WTC11 (cell line): ENCODE measurements around the gene DGUOK. TPM values are rescaled to one million over a fixed set of nuclear protein-coding genes. Genes with fewer than 3 reads are reported as not detected.

Source experiments
- ATAC-seq: fragments of 200-7000 bp; cut with Tn5 transposase; 2 replicates; pipeline ENCODE4 v1.10.0; 2021; ENCODE audit warnings: mild to moderate bottlenecking, moderate library complexity
- CTCF ChIA-PET: fragments of 300-600 bp; sonication (Branson Sonifier 250); formaldehyde crosslinking; loops from one replicate; lab custom pipeline; 2021; ENCODE audit warnings: antibody characterized with exemption; lab: Charles Lee
- POLR2A ChIA-PET: fragments of 350-600 bp; sonication (Branson Sonifier 250); formaldehyde crosslinking; loops from one replicate; lab custom pipeline; 2021; ENCODE audit warnings: antibody characterized with exemption; lab: Charles Lee
- DNase-seq: peaks from one replicate; pipeline ENCODE4 v3.0.0; 2021; ENCODE audit warnings: low spot score
- H3K27ac Mint-ChIP-seq: 2 replicates; pipeline ENCODE4 v1.8.0; 2021; ENCODE audit warnings: mixed read lengths
- H3K27me3 Mint-ChIP-seq: 2 replicates; pipeline ENCODE4 v1.8.0; 2021; ENCODE audit warnings: low read depth, mild to moderate bottlenecking, moderate library complexity, mixed read lengths
- H3K36me3 Mint-ChIP-seq: 2 replicates; pipeline ENCODE4 v1.8.0; 2021; ENCODE audit warnings: mixed read lengths
- H3K4me1 Mint-ChIP-seq: 2 replicates; pipeline ENCODE4 v1.8.0; 2022; ENCODE audit warnings: mixed read lengths
- H3K4me3 Mint-ChIP-seq: 2 replicates; pipeline ENCODE4 v1.8.0; 2021; ENCODE audit warnings: mild to moderate bottlenecking, moderate library complexity, mixed read lengths
- H3K9me3 Mint-ChIP-seq: 2 replicates; pipeline ENCODE4 v1.8.0; 2021; ENCODE audit warnings: mixed read lengths
- EMX1 ChIP-seq: fragments of 250-450 bp; sonication (Bioruptor Pico); IDR thresholded peaks from 2 replicates; pipeline ENCODE4 v1.8.0; 2021; ENCODE audit warnings: mild to moderate bottlenecking
- FOXJ3 ChIP-seq: sonication (generic); formaldehyde crosslinking; IDR thresholded peaks from 2 replicates; pipeline ENCODE4 v1.9.0; 2021; ENCODE audit warnings: missing genetic modification reagents, mild to moderate bottlenecking, borderline replicate concordance
- HMGA2 ChIP-seq: fragments of 250-450 bp; sonication (Bioruptor Pico); IDR thresholded peaks from 2 replicates; pipeline ENCODE4 v1.4.0; 2021; ENCODE audit warnings: mild to moderate bottlenecking, moderate library complexity
- IRF2 ChIP-seq: sonication (generic); formaldehyde crosslinking; IDR thresholded peaks from 2 replicates; pipeline ENCODE4 v1.8.0; 2022; ENCODE audit warnings: low read depth, missing genetic modification reagents, borderline replicate concordance
- PRDM15 ChIP-seq: sonication (generic); formaldehyde crosslinking; IDR thresholded peaks from 2 replicates; pipeline ENCODE4 v1.8.0; 2022; ENCODE audit warnings: missing genetic modification reagents
- RELA ChIP-seq: sonication (generic); formaldehyde crosslinking; IDR thresholded peaks from 2 replicates; pipeline ENCODE4 v1.8.1; 2022; ENCODE audit warnings: missing genetic modification reagents, mild to moderate bottlenecking, borderline replicate concordance
- RORB ChIP-seq: fragments of 250-450 bp; sonication (Bioruptor Pico); IDR thresholded peaks from 2 replicates; pipeline ENCODE4 v1.9.0; 2021; ENCODE audit warnings: mild to moderate bottlenecking
- SMAD4 ChIP-seq: sonication (generic); formaldehyde crosslinking; IDR thresholded peaks from 2 replicates; pipeline ENCODE4 v1.8.0; 2022; ENCODE audit warnings: mild to moderate bottlenecking, missing genetic modification reagents
- ZNF423 ChIP-seq: fragments of 250-450 bp; sonication (Bioruptor Pico); IDR thresholded peaks from 2 replicates; pipeline ENCODE4 v2.1.2; 2022; ENCODE audit warnings: mild to moderate bottlenecking, moderate library complexity
- ZNF671 ChIP-seq: fragments of 250-450 bp; sonication (Bioruptor Pico); IDR thresholded peaks from 2 replicates; pipeline ENCODE4 v1.8.0; 2021; ENCODE audit warnings: mild to moderate bottlenecking
- total RNA-seq: library from RNA; stranded (reverse); gene quantifications from 3 replicates; pipeline ENCODE4 v1.2.3, GENCODE V29; 2021
- TF ChIP-seq, protein P1 (sequence below): sonication (generic); formaldehyde crosslinking; IDR thresholded peaks from 2 replicates; pipeline ENCODE4 v1.8.1; 2022; ENCODE audit warnings: mild to moderate bottlenecking, moderate library complexity, missing genetic modification reagents
- TF ChIP-seq, protein P2 (sequence below): sonication (generic); formaldehyde crosslinking; IDR thresholded peaks from 2 replicates; pipeline ENCODE4 v1.8.0; 2022; ENCODE audit warnings: mild to moderate bottlenecking, missing genetic modification reagents
- TF ChIP-seq, protein P3 (sequence below): sonication (generic); formaldehyde crosslinking; IDR thresholded peaks from 2 replicates; pipeline ENCODE4 v1.8.1; 2023; ENCODE audit warnings: mild to moderate bottlenecking, missing genetic modification reagents, moderate library complexity
- TF ChIP-seq, protein P4 (sequence below): sonication (generic); formaldehyde crosslinking; conservative IDR thresholded peaks from 2 replicates; pipeline ENCODE4 v1.8.1; 2022; ENCODE audit warnings: mild to moderate bottlenecking, missing genetic modification reagents
- TF ChIP-seq, protein P5 (sequence below): sonication (generic); formaldehyde crosslinking; IDR thresholded peaks from 2 replicates; pipeline ENCODE4 v1.8.1; 2023; ENCODE audit warnings: mild to moderate bottlenecking, missing genetic modification reagents
- TF ChIP-seq, protein P6 (sequence below): sonication (generic); formaldehyde crosslinking; IDR thresholded peaks from 2 replicates; pipeline ENCODE4 v1.8.0; 2022; ENCODE audit warnings: mild to moderate bottlenecking, missing genetic modification reagents

DGUOK gene
- total RNA-seq, 1 experiment from 2014 or later = 105 TPM

DNA sequence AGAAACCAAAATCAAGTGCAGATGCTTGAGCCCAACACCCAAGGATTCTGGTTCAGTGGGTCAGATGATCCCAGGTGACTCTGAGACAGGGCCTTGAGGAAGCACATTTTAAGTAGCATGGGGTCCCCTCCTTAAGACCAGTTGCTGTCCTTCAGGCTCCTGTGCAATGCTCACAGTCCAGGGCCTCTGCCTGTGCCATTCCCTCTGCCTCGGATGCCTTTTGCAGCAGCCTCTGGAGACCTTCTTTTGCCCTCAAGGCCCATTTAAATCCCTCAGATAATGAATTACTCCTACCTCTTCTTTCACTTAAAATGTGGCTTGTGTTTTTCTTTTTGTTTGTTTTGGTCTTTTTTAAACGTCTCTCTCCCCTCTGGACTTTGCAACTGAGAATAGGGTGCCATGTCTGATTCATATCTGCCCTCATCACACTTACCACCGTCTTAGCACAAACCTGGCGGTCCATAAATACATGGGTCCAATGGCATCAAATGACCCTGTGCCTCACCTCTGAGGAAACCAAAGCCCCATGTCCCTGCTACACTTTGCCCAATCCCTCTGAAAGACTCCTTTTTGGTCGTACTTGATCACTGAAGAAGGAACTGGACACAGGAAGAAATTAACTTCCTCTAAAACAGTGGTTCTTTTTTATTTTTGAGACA is 19.7 kb upstream of the DGUOK start:
- no peak for DNase-seq
- Mint-ChIP-seq H3K9me3 (no peaks in the 10 kb centered on the region), H3K27ac (no peak overlapping the region), H3K36me3 (no peaks in the 10 kb centered on the region), H3K4me1 (peaks cover 4% of the 10 kb centered on the region), H3K4me3 (no peak overlapping the region), H3K27me3 (peaks cover 5% of the 10 kb centered on the region)
- ChIA-PET POLR2A (no interaction called here), CTCF (interaction anchor here (1.2 to 1.6 kb wide), 13 partner anchors 14 to 243 kb away, joined by 3 to 23 read pairs (median 4); partner anchors contain the start of gene ACTG2)
- no peak for ATAC-seq
- TF ChIP-seq ZNF671 (CRISPR knock-in tag) (no peak), RELA (CRISPR knock-in tag) (no peak)

- CTCF ChIA-PET = interaction anchor here (0.6 to 1.6 kb wide), 49 partner anchors 9 to 427 kb away, joined by 3 to 23 read pairs (median 4); partner anchors contain the start of genes ACTG2, DGUOK and MOB1A
- POLR2A ChIA-PET = interaction anchor here (1.1 kb wide), 1 partner anchor 213 kb away, joined by 4 read pairs; no protein-coding TSS in a partner anchor
- H3K27me3 Mint-ChIP-seq = no peaks in the 10 kb centered on the region
- H3K9me3 Mint-ChIP-seq = no peaks in the 10 kb centered on the region
- peak; percentile 58 for DNase-seq
- no peaks in the 10 kb centered on the region for H3K36me3 Mint-ChIP-seq
- no peak overlapping the region for H3K4me3 Mint-ChIP-seq
- H3K27ac Mint-ChIP-seq = no peak overlapping the region
- TF ChIP-seq HMGA2 = no peak
- TF ChIP-seq, protein P1, sequence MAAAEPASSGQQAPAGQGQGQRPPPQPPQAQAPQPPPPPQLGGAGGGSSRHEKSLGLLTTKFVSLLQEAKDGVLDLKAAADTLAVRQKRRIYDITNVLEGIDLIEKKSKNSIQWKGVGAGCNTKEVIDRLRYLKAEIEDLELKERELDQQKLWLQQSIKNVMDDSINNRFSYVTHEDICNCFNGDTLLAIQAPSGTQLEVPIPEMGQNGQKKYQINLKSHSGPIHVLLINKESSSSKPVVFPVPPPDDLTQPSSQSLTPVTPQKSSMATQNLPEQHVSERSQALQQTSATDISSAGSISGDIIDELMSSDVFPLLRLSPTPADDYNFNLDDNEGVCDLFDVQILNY (CRISPR knock-in tag) = no peak
- TF ChIP-seq, protein P2, sequence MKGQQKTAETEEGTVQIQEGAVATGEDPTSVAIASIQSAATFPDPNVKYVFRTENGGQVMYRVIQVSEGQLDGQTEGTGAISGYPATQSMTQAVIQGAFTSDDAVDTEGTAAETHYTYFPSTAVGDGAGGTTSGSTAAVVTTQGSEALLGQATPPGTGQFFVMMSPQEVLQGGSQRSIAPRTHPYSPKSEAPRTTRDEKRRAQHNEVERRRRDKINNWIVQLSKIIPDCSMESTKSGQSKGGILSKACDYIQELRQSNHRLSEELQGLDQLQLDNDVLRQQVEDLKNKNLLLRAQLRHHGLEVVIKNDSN (CRISPR knock-in tag) = peak; percentile 85
- TF ChIP-seq, protein P3, sequence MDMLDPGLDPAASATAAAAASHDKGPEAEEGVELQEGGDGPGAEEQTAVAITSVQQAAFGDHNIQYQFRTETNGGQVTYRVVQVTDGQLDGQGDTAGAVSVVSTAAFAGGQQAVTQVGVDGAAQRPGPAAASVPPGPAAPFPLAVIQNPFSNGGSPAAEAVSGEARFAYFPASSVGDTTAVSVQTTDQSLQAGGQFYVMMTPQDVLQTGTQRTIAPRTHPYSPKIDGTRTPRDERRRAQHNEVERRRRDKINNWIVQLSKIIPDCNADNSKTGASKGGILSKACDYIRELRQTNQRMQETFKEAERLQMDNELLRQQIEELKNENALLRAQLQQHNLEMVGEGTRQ (CRISPR knock-in tag) = peak; percentile 85
- ATAC-seq = peak; percentile 100
- peaks cover 4% of the 10 kb centered on the region for H3K4me1 Mint-ChIP-seq
Measured at GRCh38 chr2:73907840-73908452, 18.7 kb upstream of the DGUOK start.

- H3K36me3 Mint-ChIP-seq = no peaks in the 10 kb centered on the region
- peaks cover 4% of the 10 kb centered on the region for H3K4me1 Mint-ChIP-seq
- no peaks in the 10 kb centered on the region for H3K9me3 Mint-ChIP-seq
- ChIA-PET CTCF (interaction anchor here (0.6 to 1.2 kb wide), 6 partner anchors 86 to 269 kb away, joined by 3 to 9 read pairs (median 6); partner anchors contain the start of gene MOB1A), POLR2A (no interaction called here)
- H3K27me3 Mint-ChIP-seq = no peaks in the 10 kb centered on the region
- ATAC-seq = no peak
- H3K4me3 Mint-ChIP-seq = no peak overlapping the region
- DNase-seq = no peak
- no peak overlapping the region for H3K27ac Mint-ChIP-seq
- TF ChIP-seq IRF2 (no peak), SMAD4 (no peak), PRDM15 (no peak), ZNF423 (no peak), FOXJ3 (CRISPR knock-in tag) (no peak), RORB (CRISPR knock-in tag) (no peak), EMX1 (CRISPR knock-in tag) (no peak)
- TF ChIP-seq, protein P3 (CRISPR knock-in tag) = no peak
- TF ChIP-seq, protein P4, sequence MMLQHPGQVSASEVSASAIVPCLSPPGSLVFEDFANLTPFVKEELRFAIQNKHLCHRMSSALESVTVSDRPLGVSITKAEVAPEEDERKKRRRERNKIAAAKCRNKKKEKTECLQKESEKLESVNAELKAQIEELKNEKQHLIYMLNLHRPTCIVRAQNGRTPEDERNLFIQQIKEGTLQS = no peak
- TF ChIP-seq, protein P5, sequence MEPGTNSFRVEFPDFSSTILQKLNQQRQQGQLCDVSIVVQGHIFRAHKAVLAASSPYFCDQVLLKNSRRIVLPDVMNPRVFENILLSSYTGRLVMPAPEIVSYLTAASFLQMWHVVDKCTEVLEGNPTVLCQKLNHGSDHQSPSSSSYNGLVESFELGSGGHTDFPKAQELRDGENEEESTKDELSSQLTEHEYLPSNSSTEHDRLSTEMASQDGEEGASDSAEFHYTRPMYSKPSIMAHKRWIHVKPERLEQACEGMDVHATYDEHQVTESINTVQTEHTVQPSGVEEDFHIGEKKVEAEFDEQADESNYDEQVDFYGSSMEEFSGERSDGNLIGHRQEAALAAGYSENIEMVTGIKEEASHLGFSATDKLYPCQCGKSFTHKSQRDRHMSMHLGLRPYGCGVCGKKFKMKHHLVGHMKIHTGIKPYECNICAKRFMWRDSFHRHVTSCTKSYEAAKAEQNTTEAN (CRISPR knock-in tag) = no peak
- TF ChIP-seq, protein P6, sequence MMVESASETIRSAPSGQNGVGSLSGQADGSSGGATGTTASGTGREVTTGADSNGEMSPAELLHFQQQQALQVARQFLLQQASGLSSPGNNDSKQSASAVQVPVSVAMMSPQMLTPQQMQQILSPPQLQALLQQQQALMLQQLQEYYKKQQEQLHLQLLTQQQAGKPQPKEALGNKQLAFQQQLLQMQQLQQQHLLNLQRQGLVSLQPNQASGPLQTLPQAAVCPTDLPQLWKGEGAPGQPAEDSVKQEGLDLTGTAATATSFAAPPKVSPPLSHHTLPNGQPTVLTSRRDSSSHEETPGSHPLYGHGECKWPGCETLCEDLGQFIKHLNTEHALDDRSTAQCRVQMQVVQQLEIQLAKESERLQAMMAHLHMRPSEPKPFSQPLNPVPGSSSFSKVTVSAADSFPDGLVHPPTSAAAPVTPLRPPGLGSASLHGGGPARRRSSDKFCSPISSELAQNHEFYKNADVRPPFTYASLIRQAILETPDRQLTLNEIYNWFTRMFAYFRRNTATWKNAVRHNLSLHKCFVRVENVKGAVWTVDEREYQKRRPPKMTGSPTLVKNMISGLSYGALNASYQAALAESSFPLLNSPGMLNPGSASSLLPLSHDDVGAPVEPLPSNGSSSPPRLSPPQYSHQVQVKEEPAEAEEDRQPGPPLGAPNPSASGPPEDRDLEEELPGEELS (CRISPR knock-in tag) = no peak
Measured at GRCh38 chr2:73908689-73909652, 17.7 kb upstream of the DGUOK start.
